Activated naive CD4-positive, alpha-beta T cell (primary cell): ENCODE results near the gene DUXA.

Source experiments
- DNase-seq, 4 experiments: peaks; one replicate each; lab custom pipeline; 2025; lab: John Stamatoyannopoulos, UW

The DUXA gene

DNA sequence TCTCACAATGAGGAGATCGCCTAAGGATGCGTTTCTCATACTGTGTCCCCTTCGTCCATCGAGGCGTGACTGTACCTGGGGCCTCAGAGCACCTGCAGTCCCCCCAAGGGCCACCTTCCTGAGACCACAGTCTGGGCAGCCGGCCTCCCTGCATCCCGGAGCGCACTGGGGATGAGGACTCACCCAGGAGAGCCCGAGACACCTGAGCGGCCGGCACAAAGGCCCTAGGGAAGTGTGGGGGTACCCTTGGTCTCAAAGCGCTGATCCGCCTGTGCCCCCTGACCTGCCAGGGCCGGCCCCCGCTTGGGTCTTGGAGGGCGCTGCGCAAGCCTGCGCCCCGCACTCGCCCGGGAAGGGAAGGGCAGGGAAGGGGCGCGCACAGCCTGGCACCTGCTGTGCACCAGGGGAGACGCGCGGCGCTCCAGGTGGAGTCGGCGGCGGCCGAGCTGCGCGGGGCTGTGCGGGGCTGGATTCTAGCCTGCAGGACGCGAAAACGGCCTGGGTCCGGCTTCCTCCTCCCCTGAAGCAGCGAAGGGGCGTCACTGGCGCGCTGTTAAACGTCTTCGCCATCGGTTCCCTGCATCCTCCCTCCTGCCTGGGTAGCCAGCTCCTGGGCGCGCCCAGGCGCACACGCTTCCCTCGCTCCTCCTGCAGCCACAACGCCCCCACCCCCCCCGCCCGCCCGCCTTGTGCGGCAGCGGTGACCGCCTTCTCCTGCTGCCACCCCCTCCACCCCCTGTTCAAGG is 61.1 kb downstream of the DUXA start:
- no peak for DNase-seq
